Measurements from ENCODE around the gene CD46.
"Not testable (repeated sequence)": the region's sequence is repeated elsewhere in the genome, so short reads cannot be mapped to it uniquely, and the experiment has no call there.

DNA sequence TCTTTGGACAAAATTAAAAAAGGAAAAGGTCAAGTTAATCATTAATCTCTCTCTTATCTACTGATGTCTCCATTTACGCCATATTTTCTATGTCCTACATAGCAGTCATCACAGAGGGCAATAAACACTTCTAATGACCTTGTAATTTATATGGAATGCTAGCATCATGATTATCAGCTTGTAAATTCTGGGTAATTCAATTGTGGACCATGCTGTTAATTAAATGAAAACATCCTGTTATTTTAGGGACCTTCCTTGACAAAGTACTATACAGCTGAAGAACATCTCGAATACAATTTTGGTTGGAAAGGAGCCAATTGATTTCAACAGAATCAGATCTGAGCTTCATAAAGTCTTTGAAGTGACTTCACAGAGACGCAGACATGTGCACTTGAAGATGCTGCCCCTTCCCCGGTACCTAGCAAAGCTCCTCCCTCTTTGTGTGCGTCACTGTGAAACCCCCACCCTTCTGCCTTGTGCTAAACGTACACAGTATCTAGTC is 13.6 kb upstream of the CD46 start:
- not testable (repeated sequence) for TF ChIP-seq POLR2AphosphoS5 (IDR thresholded peaks at IDR 0.05); EP300 (IDR thresholded peaks at IDR 0.05; ENCODE audit: low read depth)
- TF ChIP-seq, protein P1, sequence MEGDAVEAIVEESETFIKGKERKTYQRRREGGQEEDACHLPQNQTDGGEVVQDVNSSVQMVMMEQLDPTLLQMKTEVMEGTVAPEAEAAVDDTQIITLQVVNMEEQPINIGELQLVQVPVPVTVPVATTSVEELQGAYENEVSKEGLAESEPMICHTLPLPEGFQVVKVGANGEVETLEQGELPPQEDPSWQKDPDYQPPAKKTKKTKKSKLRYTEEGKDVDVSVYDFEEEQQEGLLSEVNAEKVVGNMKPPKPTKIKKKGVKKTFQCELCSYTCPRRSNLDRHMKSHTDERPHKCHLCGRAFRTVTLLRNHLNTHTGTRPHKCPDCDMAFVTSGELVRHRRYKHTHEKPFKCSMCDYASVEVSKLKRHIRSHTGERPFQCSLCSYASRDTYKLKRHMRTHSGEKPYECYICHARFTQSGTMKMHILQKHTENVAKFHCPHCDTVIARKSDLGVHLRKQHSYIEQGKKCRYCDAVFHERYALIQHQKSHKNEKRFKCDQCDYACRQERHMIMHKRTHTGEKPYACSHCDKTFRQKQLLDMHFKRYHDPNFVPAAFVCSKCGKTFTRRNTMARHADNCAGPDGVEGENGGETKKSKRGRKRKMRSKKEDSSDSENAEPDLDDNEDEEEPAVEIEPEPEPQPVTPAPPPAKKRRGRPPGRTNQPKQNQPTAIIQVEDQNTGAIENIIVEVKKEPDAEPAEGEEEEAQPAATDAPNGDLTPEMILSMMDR (IDR thresholded peaks at IDR 0.05), result not testable (repeated sequence)
